ENCODE measurements around the gene CCDC30. TPM values are rescaled to one million over a fixed set of nuclear protein-coding genes. Genes with fewer than 3 reads are reported as not detected.
"Not testable (repeated sequence)": the region's sequence is repeated elsewhere in the genome, so short reads cannot be mapped to it uniquely, and the experiment has no call there.

CCDC30 gene
- total RNA-seq, 1 experiment from 2014 or later: 1.8 TPM

DNA sequence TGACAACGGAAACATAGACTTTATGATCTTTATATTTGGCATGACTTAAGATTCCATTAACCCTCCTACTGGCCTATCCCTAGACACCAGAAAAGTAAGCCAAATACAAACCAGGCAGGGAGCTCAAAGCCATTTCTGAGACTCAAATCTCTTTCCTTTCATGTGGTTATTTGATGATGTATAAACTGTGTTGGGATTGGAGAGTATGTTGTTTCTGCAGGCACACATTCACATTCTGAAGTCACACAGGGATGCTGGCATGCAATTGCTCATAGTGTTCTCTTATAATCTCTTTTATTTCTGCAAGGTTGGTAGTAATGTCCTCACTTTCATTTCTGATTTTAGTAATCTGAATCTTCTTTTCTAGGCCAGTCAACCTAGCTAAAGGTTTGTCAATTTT, 13.0 kb upstream of the CCDC30 start:
- no peak for DNase-seq (ENCODE audit: low spot score)

DNA sequence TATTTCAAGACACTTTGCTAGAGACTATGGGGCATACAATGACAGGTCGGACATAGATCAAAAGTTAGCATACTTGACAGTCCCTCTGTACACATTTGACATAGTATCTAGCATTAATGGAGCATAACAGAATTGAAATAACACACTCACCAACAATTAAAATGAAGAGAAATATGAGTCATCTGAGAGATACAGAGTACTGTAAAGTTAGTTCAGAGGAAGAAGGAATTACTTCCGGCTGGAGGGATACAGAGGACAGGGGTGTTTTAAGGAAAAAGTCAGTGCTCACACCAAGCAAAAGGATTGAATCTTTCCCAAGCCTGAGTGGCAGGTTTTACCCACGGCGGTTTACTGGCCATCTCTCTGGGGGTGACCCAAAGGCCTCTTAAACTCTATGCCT, 9.7 kb upstream of the CCDC30 start:
- no peak for DNase-seq (ENCODE audit: low spot score)

DNA sequence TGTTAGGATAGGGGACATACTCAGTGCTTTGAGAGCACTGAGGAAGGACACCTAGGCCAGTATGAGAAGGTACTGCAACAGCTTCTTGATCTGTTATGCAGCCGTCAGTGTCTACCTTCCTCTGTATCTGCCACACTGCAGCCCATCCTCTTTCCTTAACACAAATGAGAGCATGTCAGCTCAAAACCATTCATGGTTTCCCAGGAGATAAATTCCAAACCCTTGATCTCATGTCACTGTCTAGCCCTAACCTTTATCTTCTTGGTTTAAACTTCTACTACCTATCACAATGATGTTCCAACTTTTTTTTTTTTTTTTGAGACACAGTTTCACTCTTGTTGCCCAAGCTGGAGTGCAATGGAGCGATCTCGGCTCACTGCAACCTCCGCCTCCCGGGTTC, 8.7 kb upstream of the CCDC30 start:
- DNase-seq (ENCODE audit: low spot score): no peak

DNA sequence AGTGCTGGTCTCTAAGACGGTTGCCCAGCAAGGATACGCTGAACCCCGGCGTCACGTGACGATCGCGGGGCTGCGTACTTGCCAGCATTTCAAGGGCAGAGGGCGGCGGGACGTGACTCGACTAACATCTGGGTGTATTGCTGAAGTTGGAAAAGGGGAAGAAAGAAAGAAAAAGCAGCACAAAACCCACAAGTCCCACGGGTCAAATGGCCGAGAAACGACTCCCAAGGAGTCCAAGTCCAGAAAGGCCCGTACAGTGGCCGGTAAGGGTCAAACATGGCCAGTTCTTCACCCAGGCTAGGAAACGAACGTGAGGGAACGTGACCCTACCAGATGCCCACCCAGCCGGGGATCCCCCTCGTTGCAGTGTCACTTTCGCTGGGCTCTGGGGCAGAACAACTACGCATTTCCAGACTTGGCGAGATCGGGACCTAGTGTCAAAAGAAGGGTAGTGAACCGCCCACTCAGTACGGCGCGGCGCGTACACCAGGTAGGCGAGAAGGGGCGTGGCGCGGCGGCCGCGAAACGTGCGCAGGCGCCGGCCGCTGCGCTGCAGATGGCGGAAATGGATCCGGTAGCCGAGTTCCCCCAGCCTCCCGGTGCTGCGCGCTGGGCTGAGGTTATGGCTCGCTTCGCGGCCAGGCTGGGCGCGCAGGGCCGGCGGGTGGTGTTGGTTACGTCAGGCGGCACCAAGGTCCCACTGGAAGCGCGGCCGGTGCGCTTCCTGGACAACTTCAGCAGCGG, 6.9 kb upstream of the CCDC30 start, which contains the start of the genes PPCS and ZMYND12:
PPCS (plus strand) TSS at position 534 of the 744 bp plus-strand sequence; CDS start at position 557, 23 bp downstream.
ZMYND12 (minus strand) TSS at position 13 of the 744 bp plus-strand sequence. CDS start 25 bp downstream, outside the sequence.
- DNase-seq (ENCODE audit: low spot score): no peak

DNA sequence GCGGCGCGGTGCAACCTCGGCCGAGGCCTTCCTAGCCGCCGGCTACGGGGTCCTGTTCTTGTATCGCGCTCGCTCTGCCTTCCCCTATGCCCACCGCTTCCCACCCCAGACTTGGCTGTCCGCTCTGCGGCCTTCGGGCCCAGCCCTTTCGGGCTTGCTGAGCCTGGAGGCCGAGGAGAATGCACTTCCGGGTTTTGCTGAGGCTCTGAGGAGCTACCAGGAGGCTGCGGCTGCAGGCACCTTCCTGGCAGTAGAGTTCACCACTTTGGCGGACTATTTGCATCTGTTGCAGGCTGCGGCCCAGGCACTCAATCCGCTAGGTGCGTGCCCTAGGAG, 6.4 kb upstream of the CCDC30 start:
- no peak for DNase-seq (ENCODE audit: low spot score)

DNA sequence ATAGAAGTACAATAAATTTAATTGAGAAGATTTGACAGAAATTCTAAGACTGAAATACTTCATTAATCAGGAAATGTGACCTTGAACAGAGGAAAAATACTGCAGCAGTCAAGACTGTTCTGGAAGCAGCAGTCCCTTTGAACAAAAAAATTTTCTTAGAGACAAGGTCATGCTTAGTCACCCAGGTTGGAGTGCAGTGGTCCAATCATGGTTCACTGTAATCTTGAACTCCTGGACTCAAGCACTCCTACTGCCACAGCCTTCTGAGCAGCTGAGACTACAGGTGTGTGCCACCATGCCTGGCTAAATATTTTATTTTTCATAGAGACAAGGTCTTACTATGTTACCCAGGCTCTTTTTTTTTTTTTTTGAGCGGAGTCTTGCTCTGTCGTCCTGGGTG, 1.9 kb upstream of the CCDC30 start:
- no peak for DNase-seq (ENCODE audit: low spot score)

DNA sequence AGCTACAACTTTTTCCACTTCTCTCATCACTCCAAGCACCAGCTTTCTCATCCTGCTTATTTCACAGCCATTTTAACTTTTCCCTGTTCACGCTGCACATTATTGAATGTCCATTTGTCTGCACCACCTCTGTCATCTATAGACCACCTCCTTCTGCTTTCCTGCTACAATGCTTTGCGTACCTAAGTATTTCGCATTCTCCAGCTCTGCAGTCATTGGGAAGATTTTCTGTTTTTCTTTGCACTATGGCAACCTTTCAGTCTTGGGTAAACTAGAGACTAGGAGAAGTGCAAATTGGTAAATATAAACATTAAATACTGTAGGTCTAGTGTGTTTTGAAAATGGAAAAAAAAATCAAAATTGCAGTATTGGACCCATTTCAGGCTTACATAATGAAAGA, 835 bp downstream of the CCDC30 start:
- no peak for DNase-seq (ENCODE audit: low spot score)

DNA sequence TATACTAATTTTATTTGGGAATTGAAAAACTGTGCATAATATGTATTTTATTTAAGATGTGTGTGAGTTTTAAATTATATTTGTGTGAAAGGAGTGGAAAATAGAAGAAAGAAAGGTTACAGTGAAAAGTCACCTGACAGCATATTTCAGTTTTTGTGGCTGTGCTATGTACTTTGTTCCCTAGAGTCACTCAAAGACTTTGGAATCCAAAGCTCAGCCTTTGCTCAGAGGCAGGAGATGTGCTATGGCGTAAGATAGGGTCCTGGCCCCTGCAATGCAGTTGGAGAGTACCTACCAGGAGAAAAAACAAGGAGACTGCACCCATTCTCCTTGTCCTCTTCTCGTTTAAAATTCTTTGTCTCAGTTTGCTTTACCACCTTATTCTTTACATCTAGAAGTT, 2.9 kb downstream of the CCDC30 start:
- no peak for DNase-seq (ENCODE audit: low spot score)

DNA sequence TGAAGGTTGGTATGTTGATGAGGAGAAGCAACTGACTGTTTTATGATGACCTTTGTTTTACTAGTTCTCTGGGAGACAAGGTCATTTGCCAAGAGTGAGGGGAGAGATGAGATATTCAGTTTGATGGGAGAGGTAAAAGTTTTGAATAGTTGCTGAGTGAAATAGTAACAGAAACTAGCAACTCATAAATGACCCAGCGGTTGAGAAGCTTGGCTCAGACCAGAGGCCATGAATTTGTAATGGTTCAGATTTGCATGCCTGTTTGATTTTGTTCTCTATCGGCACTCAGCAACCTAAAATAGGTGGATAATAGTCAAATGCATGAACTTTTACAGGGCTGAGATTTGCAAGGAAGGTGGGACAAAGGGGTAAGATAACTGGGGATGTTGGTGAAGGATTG, 6.6 kb downstream of the CCDC30 start:
- DNase-seq (ENCODE audit: low spot score): no peak

DNA sequence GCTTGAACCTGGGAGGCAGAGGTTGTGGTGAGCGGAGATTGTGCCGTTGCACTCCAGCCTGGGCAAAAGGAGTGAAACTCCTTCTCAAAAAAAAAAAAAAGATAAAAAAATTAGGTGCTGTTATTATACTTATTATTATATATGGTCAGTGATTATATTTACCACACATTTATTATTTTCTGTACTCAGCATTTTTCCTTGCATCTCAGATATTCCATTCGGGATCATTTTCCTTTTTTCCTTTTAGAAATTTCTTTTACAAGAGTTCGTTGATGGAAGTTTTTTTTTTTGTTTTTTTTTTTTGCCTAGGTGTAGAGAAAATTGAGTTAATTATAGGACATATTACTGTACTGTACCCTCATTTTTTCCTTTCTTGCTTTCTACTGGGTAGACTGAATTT, 13.5 kb downstream of the CCDC30 start:
- no peak for DNase-seq (ENCODE audit: low spot score)

DNA sequence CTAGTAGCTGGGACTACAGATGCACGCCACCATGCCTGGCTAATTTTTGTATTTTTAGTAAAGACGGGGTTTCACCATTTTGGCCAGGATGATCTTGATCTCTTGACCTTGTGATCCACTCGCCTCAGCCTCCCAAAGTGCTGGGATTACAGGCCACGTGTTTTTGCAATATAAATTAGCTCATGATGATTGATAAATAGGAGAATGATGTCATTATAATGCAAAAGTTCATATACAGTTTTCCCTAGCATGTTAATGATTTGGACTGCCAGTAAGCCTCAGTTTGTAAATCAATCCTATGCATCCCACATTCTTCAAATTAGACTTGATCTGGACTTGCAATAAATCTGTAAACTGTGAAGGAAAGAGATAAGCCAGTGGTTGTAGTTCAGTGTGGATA, 14.3 kb downstream of the CCDC30 start:
- DNase-seq (ENCODE audit: low spot score): not testable (repeated sequence)

DNA sequence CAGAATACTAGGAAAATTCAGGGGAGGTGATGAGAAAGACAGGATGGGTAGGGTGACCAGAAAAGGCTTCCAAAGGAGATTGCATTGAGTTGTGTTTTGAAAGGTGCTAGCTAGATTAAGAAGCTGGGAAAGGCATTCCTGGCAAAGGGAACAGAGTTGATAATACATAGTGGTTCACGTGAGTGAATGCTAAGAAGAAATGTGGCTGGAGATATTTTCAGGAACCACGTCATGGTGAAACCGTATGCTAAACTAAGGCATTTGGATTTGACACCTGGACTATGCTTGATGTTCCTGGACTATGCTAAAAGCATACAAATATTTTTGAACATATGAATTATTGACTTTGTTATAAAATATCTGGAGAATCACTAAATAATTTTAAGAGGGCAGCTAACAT, 14.7 kb downstream of the CCDC30 start:
- DNase-seq (ENCODE audit: low spot score): no peak

DNA sequence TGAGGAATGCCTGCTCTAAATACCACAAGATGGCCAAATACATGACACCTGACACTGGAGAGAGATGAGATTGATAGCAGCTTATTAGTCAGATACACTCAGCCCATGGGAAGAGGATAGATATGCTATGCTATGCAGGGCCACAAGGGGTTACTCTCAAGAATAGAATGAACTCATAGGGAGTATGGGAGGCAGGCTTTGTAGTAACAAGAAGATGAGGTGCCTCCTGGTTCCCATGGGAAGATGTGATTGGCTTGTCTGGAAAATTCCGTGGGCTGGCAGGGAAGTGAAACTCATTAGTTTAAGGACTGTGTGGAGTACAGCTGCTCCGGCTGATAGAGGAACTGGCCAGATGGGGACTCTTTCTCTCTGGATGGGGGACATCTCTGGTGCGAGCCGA, 16.5 kb downstream of the CCDC30 start:
- DNase-seq (ENCODE audit: low spot score): peak; percentile 37

DNA sequence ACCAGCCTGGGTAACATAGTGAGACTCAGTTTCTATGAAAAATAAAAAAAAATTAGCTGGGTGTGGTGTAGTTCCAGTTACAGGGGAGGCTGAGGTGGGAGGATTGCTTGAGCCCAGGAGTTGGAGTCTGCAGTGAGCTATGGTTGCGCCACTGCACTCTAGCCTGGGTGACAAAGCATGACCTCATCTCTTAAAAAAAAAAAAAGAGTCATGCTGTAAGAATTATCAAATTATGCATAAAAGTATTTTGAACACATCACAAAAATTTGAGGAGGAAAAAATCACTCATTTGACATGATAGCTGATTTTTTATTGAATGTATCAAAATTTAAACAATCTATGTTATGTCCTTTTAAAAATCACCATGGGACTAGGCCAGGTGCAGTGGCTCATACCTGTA, 17.8 kb downstream of the CCDC30 start:
- no peak for DNase-seq (ENCODE audit: low spot score)

DNA sequence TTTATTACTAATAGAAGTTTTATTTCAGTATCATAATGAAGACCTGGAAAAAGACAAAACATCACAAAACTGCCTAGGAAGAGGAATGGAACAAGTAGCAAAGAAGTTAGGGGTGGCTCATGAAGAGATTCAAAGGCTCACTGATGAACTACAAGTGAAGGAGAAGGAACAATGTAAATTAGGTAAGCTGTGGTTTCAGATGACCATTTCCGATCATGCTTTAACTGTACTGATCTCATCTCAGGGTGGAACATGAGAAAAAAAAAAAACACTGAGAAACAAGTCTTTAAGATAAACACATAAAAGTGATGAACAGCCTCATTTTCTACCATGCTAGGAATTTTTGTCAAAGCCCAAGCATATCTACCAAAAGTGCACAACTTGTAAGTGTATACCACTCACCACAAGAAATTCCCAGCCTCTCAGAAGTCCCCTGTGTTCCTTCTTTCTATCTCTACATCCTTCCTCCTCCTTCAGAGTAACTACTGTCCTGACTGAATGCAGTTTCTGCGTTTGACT, 19.6 kb downstream of the CCDC30 start:
- DNase-seq (ENCODE audit: low spot score): no peak

DNA sequence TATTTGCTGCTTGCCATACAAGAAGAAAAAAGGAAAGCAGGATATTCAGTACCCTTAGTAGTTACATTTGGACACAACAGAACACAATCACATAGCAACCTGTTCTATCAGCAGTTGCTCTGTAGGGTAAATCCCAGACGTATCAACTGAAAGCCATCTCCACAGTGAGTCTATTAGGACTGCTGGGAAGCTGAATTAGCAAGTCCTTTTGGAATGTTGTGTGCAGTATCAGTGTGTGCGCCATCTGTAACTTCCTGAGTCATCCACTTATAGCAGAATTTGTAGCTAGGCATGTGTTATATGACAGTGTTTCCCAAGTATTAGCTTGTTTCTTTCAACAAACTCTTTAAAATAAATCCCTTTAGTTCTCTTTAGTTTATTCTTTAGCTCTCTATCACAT, 21.3 kb downstream of the CCDC30 start:
- peak; percentile 78 for DNase-seq (ENCODE audit: low spot score)

DNA sequence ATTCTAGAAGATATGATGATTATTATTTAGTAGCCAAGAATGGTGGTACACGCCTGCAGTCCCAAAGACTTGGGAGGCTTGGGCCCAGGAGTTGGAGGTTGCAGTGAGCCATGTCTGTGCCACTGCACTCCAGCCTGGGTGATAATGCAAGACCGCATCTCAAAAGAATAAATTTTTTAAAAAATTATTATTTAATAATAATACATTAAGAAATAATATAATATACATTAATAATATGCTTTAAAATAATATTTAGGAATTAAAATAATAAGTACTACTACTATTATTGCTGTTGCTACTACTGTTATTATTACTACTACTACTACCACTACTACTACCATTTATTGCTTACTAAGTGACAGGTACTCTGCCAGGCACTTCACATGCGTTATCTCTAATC, 27.2 kb downstream of the CCDC30 start:
- no peak for DNase-seq (ENCODE audit: low spot score)

DNA sequence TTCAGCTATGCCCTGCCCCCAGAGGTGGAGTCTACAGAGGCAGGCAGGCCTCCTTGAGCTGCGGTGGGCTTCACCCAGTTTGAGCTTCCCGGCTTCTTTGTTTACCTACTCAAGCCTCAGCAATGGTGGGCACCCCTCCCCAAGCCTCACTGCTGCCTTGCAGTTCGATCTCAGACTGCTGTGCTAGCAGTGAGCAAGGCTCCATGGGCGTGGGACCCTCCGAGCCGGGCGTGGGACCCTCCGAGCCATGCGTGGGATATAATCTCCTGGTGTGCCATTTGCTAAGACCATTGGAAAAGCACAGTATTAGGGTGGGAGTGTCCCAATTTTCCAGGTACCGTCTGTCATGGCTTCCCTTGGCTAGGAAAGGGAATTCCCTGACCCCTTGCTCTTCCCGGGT, 38.9 kb downstream of the CCDC30 start:
- not testable (repeated sequence) for DNase-seq (ENCODE audit: low spot score)

DNA sequence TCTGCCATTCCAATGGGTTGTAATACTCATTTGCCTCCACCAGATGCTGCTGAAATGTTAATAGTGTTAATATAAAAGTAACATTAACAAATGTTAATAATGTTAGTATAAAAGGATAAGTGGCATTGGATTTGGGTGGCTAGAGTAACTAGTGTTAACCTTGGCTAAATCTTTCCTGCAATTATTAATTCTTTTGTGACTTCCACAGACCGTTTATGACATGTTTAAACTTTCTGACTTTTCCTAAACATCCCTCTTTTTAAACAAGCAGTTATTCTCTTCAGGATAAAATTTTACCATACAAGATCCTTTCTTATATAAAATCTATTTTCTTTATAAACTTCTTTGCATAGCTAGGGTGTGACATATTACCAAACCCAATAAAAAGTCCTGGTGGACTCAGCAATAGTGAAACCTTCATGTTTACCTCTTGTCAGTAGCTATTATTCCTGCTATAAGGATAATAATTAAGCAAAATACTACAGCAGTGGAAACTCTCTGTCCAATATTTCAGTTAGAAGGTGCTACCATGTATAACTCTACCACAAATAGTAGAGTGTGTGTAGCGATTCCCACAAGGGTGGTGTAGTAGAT, 41.5 kb downstream of the CCDC30 start:
- no peak for DNase-seq (ENCODE audit: low spot score)

DNA sequence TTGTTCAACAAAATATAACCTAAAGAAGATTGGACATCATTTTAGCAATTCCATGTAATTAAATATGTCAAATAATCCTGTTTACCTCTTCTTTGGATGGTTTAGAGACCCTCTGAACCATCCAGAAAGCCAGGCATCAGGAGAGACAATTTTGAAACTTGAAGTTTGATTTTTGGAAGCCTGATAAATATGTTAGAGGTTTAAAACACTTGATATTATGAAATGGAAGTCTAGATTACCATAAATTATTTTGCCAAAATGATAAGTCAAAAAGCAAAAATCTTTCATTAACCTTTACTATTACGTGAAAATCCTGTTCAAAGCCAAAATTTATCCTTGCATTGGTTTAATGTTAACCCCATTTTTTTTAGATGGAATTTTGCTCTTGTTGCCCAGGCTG, 43.5 kb downstream of the CCDC30 start:
- no peak for DNase-seq (ENCODE audit: low spot score)

DNA sequence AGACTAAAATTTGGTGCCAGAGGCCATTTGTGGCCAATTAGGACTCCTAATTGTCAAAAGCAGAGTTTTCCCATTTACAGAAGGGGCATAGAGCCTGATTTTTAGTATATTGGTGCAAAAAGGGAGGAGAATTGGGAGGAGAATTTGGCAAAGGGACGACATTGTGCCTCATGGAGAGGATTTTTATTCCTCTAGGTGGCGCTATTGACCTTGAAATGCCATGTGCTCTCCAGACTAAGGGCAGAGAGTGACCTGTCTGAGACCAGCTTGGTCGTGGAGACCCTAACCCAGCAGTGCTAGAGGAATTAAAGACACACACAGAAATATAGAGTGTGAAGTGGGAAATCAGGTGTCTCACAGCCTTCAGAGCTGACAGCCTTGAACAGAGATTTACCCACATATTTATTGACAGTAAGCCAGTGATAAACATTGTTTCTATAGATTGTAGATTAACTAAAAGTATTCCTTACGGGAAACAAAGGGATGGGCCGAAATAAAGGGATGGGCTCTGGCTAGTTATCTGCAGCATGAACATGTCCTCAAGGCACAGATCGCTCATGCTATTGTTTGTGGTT, 48.6 kb downstream of the CCDC30 start:
- not testable (repeated sequence) for DNase-seq (ENCODE audit: low spot score)

DNA sequence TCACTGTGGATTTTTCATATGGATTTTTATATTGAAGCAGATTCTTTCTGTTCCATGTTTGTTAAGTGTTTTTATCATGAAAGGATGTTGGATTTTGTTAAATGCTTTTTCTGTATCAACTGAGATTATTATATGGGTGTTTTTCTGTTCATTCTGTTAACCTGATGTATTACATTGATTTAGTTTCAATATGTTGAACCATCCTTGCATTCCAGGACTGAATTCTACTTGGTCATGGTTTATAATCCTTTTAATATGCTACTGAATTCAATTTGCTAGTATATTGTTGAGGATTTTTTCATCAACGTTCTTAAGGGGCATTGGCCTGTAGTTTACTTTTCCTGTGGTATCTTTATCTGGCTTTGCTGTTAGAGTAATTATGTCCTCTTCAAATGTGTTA, 55.8 kb downstream of the CCDC30 start:
- DNase-seq (ENCODE audit: low spot score): no peak

DNA sequence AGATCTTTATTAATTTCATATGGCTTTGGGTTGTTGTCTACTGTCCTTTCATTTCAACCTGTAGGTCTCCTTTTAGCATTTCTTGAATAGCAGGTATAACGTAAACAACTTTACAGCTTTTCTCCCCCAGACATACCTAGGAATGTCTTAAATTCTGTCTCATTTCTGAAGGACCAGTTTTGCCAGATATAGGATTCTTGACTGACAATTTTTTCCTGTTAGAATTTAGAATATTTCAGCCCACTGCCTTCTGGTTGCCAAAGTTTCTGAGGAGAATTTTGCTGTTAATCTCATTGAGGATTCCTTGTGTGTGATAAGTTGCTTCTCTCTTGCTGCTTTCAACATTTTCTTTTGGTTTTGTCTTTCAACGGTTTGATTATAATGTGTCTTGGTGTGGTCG, 60.1 kb downstream of the CCDC30 start:
- DNase-seq (ENCODE audit: low spot score): no peak
